Measurements from ENCODE around the gene TMEM175.
"Not testable (repeated sequence)": the region's sequence is repeated elsewhere in the genome, so short reads cannot be mapped to it uniquely, and the experiment has no call there.

TMEM175 gene

DNA sequence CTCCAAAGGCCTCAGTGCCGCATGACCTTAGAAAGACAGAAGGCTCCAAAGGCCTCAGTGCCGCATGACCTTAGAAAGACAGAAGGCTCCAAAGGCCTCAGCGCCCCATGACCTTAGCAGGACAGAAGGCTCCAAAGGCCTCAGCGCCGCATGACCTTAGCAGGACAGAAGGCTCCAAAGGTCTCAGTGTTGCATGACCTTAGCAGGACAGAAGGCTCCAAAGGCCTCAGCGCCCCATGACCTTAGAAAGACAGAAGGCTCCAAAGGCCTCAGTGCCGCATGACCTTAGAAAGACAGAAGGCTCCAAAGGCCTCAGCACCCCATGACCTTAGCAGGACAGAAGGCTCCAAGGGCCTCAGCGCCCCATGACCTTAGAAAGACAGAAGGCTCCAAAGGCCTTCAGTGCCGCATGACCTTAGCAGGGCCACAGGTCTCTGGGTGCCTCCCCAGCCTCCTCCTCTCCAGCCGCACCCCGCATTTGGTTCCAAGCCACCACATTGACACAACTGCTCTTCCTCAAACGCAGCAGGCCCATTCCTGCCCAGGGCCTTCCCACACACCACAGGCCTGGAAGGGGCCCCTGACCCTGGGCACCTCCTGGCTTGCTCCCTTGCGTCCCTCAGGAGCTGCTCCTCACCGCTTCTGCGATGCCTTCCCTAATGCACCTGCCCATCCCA is 13.1 kb upstream of the TMEM175 start:
- H3K4me3 ChIP-seq (ENCODE audit: low read depth in 1 of 2, low read length in 2 of 2); H3K27ac ChIP-seq (ENCODE audit: low read depth, low read length); H3K27me3 ChIP-seq (ENCODE audit: control insufficient read depth in 1 of 2, insufficient read depth in 2 of 2, low read length in 2 of 2); H3K9me3 ChIP-seq (ENCODE audit: low read length); H3K36me3 ChIP-seq (ENCODE audit: insufficient read depth, low read length); H3K9ac ChIP-seq (ENCODE audit: low read length): not testable (repeated sequence)
- H3K4me1 ChIP-seq (ENCODE audit: insufficient read depth, low read length) = peaks cover 17% of the 10 kb centered on the region

GRCh38 chr4:921830-922331 is 10.4 kb upstream of the TMEM175 start:
- Histone ChIP-seq H3K36me3 (ENCODE audit: insufficient read depth, low read length) (no peaks in the 10 kb centered on the region), H3K27ac (ENCODE audit: low read depth, low read length) (no peak overlapping the region), H3K4me1 (ENCODE audit: insufficient read depth, low read length) (peaks cover 15% of the 10 kb centered on the region), H3K27me3 (ENCODE audit: control insufficient read depth in 1 of 2, insufficient read depth in 2 of 2, low read length in 2 of 2) (no peaks in the 10 kb centered on the region), H3K9ac (ENCODE audit: low read length) (no peak overlapping the region), H3K4me3 (ENCODE audit: low read depth in 1 of 2, low read length in 2 of 2) (no peak overlapping the region), H3K9me3 (ENCODE audit: low read length) (no peaks in the 10 kb centered on the region)

DNA sequence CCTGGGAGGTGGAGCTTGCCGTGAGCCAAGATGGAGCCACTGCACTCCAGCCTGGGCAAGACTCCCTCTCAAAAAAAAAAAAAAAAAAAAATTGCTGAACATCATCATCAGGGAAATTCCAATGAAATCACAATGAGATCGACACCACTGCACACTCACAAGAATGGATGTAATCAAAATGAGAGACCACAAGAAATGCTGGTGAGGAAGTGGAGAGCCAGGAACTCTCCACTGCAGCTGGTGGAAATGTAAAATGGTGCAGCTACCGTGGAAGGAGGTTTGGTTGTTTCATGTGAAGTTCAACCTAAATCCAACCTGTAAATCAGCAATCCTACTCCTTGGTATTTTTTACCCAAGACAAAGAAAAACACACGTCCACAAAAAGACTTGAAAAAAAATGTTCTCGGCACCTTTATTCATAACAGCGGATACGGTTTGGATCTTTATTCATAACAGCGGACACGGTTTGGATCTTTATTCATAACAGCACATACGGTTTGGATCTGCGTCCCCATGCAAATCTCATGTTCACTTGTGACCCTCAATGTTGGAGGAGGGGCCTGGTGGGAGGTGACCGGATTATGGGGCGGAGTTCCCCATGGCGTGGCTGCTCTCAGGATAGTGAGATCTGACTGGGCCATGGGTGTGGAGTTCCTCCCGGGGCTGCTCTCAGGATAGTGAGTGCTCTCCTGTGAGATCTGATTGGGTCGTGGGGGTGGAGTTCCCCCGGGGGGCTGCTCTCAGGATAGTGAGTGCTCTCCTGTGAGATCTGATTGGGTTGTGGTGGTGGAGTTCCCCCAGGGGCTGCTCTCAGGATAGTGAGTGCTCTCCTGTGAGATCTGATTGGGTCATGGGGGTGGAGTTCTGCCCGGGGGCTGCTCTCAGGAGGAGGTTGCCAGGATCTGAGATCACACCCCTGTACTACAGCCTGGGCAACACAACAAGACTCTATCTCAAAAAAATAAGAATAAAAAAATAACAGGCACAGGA is 7.9 kb upstream of the TMEM175 start:
- no peaks in the 10 kb centered on the region for H3K9me3 ChIP-seq (ENCODE audit: low read length)
- no peak overlapping the region for H3K4me3 ChIP-seq (ENCODE audit: low read depth in 1 of 2, low read length in 2 of 2)
- H3K4me1 ChIP-seq (ENCODE audit: insufficient read depth, low read length) = peaks cover 19% of the 10 kb centered on the region
- H3K36me3 ChIP-seq (ENCODE audit: insufficient read depth, low read length) = no peaks in the 10 kb centered on the region
- H3K9ac ChIP-seq (ENCODE audit: low read length) = no peak overlapping the region
- H3K27ac ChIP-seq (ENCODE audit: low read depth, low read length) = no peak overlapping the region
- H3K27me3 ChIP-seq (ENCODE audit: control insufficient read depth in 1 of 2, insufficient read depth in 2 of 2, low read length in 2 of 2) = no peaks in the 10 kb centered on the region

- no peaks in the 10 kb centered on the region for H3K27me3 ChIP-seq (ENCODE audit: control insufficient read depth in 1 of 2, insufficient read depth in 2 of 2, low read length in 2 of 2)
- H3K4me1 ChIP-seq (ENCODE audit: insufficient read depth, low read length) = peaks cover 26% of the 10 kb centered on the region
- no peaks in the 10 kb centered on the region for H3K36me3 ChIP-seq (ENCODE audit: insufficient read depth, low read length)
- no peaks in the 10 kb centered on the region for H3K9me3 ChIP-seq (ENCODE audit: low read length)
- no peak overlapping the region for H3K27ac ChIP-seq (ENCODE audit: low read depth, low read length)
- H3K4me3 ChIP-seq (ENCODE audit: low read depth in 1 of 2, low read length in 2 of 2) = no peak overlapping the region
- H3K9ac ChIP-seq (ENCODE audit: low read length) = no peak overlapping the region
Measured at GRCh38 chr4:925171-925570, 7.1 kb upstream of the TMEM175 start.

DNA sequence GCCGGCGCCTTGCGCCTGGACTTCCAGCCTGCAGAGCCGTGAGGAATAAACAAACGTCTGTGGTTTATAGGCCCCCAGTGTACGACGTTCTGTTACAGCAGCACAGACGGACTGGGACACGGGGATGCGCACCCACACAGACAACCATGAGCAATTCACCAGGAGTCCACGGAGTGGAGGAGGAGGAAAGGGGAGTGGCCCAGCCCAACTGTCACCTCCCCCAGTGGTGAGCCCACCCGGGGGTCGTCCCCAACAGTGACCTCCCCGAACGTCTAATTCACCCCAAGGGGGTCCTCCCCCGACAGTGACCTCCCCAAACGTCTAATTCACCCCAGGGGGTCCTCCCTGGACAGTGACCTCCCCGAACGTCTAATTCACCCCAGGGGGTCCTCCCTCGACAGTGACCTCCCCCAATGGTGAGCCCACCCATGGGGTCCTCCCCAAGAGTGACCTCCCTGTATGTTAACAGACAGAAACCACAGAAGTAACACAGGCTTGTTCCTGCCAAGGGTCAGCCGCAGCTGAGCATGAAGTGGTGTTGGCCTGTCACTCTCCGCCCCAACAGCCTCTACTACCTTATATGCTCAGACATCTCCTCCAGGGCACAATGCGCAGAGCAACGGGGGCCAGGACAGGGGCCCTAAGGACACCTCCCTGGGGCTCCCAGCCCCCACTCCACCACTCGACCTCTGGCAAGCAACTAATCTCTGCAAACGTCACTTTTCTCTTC is 6.3 kb upstream of the TMEM175 start:
- Histone ChIP-seq H3K4me3 (ENCODE audit: low read depth in 1 of 2, low read length in 2 of 2) (no peak overlapping the region), H3K36me3 (ENCODE audit: insufficient read depth, low read length) (no peaks in the 10 kb centered on the region), H3K9ac (ENCODE audit: low read length) (no peak overlapping the region), H3K27me3 (ENCODE audit: control insufficient read depth in 1 of 2, insufficient read depth in 2 of 2, low read length in 2 of 2) (no peaks in the 10 kb centered on the region), H3K27ac (ENCODE audit: low read depth, low read length) (no peak overlapping the region), H3K9me3 (ENCODE audit: low read length) (no peaks in the 10 kb centered on the region), H3K4me1 (ENCODE audit: insufficient read depth, low read length) (peaks cover 32% of the 10 kb centered on the region)

DNA sequence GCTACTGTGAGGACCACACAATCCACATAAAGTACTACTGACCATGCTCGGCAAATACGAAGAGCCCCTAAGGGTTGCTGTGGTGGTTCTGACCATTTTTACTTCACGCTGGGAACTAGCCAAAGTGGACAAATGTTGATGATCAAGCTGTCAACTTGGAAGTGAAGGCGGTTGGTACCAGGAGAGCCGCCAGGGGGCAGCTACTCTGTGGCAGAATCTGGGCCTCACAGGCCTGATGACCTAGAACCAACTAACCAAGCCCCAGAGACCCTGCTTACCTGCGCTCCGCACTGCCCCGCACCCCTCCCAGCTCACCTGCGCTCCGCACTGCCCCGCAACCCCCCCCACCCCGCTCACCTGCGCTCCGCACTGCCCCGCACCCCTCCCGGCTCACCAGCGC is 5.7 kb upstream of the TMEM175 start:
- peaks cover 30% of the 10 kb centered on the region for H3K4me1 ChIP-seq (ENCODE audit: insufficient read depth, low read length)
- no peaks in the 10 kb centered on the region for H3K27me3 ChIP-seq (ENCODE audit: control insufficient read depth in 1 of 2, insufficient read depth in 2 of 2, low read length in 2 of 2)
- H3K9me3 ChIP-seq (ENCODE audit: low read length) = no peaks in the 10 kb centered on the region
- H3K4me3 ChIP-seq (ENCODE audit: low read depth in 1 of 2, low read length in 2 of 2) = no peak overlapping the region
- no peak overlapping the region for H3K27ac ChIP-seq (ENCODE audit: low read depth, low read length)
- no peaks in the 10 kb centered on the region for H3K36me3 ChIP-seq (ENCODE audit: insufficient read depth, low read length)
- no peak overlapping the region for H3K9ac ChIP-seq (ENCODE audit: low read length)

- H3K4me1 ChIP-seq (ENCODE audit: insufficient read depth, low read length) = peaks cover 29% of the 10 kb centered on the region
- H3K27ac ChIP-seq (ENCODE audit: low read depth, low read length); H3K4me3 ChIP-seq (ENCODE audit: low read depth in 1 of 2, low read length in 2 of 2); H3K9me3 ChIP-seq (ENCODE audit: low read length); H3K27me3 ChIP-seq (ENCODE audit: control insufficient read depth in 1 of 2, insufficient read depth in 2 of 2, low read length in 2 of 2); H3K9ac ChIP-seq (ENCODE audit: low read length); H3K36me3 ChIP-seq (ENCODE audit: insufficient read depth, low read length): not testable (repeated sequence)
Measured at GRCh38 chr4:927566-927965, 4.7 kb upstream of the TMEM175 start.

DNA sequence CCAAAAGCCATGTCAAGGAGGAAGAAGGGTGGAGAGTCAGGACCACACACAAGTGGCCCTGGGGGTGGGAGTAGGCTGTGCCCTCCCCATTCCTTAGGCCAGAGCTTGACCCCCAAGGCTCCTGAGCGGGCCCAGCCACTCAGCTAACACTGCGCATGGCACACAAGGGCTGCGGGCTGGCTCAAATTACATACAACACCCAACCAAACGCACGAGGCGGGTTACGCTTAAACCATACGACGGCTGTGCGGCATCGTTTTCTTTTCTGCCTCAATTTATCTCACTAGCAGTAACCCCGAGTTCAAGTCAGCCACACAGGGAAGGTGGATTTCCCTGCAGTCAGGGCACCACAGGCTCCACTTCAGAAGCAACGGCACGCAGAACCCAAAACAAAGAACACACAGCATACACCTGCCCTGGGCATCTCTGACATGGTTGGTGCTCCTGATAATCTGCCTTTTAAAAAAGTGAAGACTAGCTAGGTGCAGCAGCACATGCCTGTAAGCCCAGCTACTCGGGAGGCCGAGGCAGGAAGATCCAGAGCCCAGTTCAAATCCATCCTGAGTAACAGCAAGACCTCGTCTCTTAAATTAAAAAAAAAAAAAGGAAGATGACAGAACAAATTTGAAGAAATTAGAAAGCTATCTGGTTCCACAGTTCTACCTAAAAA is 3.0 kb upstream of the TMEM175 start:
- no peak overlapping the region for H3K9ac ChIP-seq (ENCODE audit: low read length)
- H3K4me3 ChIP-seq (ENCODE audit: low read depth in 1 of 2, low read length in 2 of 2) = no peak overlapping the region
- H3K36me3 ChIP-seq (ENCODE audit: insufficient read depth, low read length) = no peaks in the 10 kb centered on the region
- H3K4me1 ChIP-seq (ENCODE audit: insufficient read depth, low read length) = peaks cover 41% of the 10 kb centered on the region
- no peaks in the 10 kb centered on the region for H3K27me3 ChIP-seq (ENCODE audit: control insufficient read depth in 1 of 2, insufficient read depth in 2 of 2, low read length in 2 of 2)
- no peaks in the 10 kb centered on the region for H3K9me3 ChIP-seq (ENCODE audit: low read length)
- H3K27ac ChIP-seq (ENCODE audit: low read depth, low read length) = no peak overlapping the region

DNA sequence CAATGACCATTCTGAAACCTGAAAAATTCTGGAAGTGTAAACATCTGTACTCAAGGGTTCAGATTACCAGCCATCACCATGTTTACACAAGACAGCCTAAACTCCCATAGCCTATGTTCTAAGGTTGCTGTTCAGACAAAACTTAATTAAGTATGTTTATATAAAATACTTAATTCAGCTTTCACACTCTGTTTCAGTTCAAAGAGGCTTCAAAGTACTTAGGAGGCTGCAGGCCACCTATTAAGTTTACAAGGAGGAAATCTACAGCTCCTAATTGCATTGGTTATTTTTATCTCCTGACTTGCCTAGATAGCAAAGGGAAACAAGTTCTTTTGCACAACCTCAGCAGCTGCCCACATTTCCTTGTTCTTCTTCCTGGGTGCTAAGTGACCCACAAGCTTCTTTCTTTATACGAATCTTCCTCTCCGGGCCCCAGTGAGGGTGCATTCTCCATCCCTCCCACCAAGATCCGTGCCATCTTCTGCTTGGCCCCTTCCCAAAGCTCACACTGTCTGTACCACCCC is 2.2 kb upstream of the TMEM175 start:
- H3K27ac ChIP-seq (ENCODE audit: low read depth, low read length) = no peak overlapping the region
- no peaks in the 10 kb centered on the region for H3K27me3 ChIP-seq (ENCODE audit: control insufficient read depth in 1 of 2, insufficient read depth in 2 of 2, low read length in 2 of 2)
- H3K9me3 ChIP-seq (ENCODE audit: low read length) = no peaks in the 10 kb centered on the region
- H3K4me1 ChIP-seq (ENCODE audit: insufficient read depth, low read length) = peaks cover 43% of the 10 kb centered on the region
- no peak overlapping the region for H3K4me3 ChIP-seq (ENCODE audit: low read depth in 1 of 2, low read length in 2 of 2)
- H3K36me3 ChIP-seq (ENCODE audit: insufficient read depth, low read length) = no peaks in the 10 kb centered on the region
- H3K9ac ChIP-seq (ENCODE audit: low read length) = no peak overlapping the region

- Histone ChIP-seq H3K27ac (ENCODE audit: low read depth, low read length) (peak overlapping the region; percentile 36), H3K9ac (ENCODE audit: low read length) (peak overlapping the region; percentile 82), H3K4me3 (ENCODE audit: low read depth in 1 of 2, low read length in 2 of 2) (peak overlapping the region in 1 of 2 donors; percentile 100)
Measured at GRCh38 chr4:930827-931193, 1.4 kb upstream of the TMEM175 start.

More at GRCh38 chr4:930827-931193, 1.4 kb upstream of the TMEM175 start:
- no peaks in the 10 kb centered on the region for H3K9me3 ChIP-seq (ENCODE audit: low read length)
- H3K36me3 ChIP-seq (ENCODE audit: insufficient read depth, low read length) = no peaks in the 10 kb centered on the region
- no peaks in the 10 kb centered on the region for H3K27me3 ChIP-seq (ENCODE audit: control insufficient read depth in 1 of 2, insufficient read depth in 2 of 2, low read length in 2 of 2)
- peaks cover 41% of the 10 kb centered on the region for H3K4me1 ChIP-seq (ENCODE audit: insufficient read depth, low read length)

Data from muscle layer of colon (tissue), 2 donors.